CD4-positive, alpha-beta T cell treated with Interleukin-15 for 1 hour (primary cell): ENCODE data around the gene CDK13.
A peak's percentile ranks its signal among the peaks of the same experiment; 100 is the strongest.
"Not testable (repeated sequence)": the region's sequence is repeated elsewhere in the genome, so short reads cannot be mapped to it uniquely, and the experiment has no call there.

Experiments used
- DNase-seq: peaks from one replicate; pipeline ENCODE4 v3.0.0-alpha.2; 2020

Gene CDK13

GRCh38 chr7:39949971-39950472 lies at the start of gene CDK13:
CDK13 (plus strand) TSS chr7:39950256; CDS start chr7:39950642, 386 bp downstream.
- peak; percentile 95 for DNase-seq

- no peak for DNase-seq
These were observed 46.0 kb upstream of the CDK13 start for GRCh38 chr7:39904077-39904486.

DNA sequence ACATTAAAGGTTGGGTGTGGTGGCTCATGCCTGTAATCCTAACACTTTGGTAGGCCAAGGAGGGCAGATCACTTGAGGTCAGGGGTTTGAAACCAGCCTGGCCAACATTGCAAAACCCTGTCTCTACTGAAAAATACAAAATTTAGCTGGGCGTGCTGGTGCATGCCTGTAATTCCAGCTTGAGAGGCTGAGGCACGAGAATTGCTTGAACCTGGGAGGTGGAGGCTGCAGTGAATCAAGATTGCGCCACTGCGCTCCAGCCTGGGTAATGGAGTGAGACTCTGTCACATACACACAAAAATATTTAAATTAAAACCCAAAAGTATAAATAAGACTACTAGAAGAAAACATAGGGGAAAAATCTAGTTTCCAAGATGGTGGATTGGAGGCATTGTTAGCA lies 41.9 kb upstream of the CDK13 start:
- no peak for DNase-seq

DNA sequence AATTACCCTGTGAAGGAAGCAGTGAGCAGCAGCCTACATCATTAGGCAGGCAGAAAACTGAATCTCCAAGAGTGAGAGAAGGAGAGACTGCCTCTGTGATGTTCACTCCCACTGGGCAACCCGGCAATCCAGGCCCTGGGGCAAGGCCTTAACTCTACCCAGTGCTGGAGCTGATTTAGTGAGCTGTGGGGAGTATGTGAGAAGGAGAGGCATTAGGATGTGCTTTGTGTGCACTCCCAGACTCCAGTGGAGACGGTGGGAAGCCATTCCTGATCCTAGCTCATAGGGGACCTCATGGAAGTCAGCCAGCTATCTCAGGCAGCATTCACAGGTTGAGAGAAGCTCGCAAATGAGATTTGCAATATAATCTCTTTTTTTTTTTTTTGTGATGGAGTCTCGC lies 41.1 kb upstream of the CDK13 start:
- no peak for DNase-seq

DNA sequence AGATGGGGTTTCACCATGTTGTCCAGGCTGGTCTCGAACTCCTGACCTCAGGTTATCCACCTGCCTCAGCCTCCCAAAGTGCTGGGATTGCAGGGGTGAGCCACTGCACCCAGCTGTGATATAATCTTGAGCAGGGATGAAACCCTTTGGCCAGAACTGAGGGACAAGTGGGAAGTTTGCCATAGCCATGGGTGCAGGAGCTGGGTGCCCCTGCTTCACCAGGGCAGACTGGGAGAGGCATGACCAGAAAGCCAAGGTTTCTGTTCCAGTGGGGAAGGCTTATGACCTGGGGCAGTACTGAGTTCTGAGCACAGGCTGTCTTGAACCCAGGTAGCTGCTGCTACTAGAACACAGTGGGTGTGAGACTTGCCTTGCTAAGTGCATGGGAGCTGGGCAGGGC lies 40.5 kb upstream of the CDK13 start:
- no peak for DNase-seq

- DNase-seq: no peak
These were observed 39.8 kb upstream of the CDK13 start for GRCh38 chr7:39910108-39910869.

DNA sequence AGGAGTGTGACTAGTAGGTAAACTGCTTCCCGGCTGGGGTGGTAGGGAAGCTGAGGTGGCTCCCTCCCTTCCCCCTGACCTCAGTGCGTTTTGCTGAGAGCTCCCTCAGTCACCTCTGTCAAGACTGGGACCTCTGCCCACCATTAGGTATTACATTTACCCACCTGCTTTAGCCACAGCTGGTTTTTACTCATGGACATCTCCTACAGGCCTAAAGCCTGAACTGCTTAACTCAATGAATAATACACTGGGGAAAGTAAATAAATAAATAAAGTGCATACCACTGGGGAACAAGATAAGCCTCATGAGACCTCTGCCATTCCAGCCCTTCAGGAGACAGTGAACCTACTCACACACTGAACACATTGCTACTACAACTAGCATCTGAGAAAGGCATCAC lies 38.9 kb upstream of the CDK13 start:
- no peak for DNase-seq

GRCh38 chr7:39915847-39916246 lies 34.2 kb upstream of the CDK13 start:
- DNase-seq: not testable (repeated sequence)

GRCh38 chr7:39919646-39920045 lies 30.4 kb upstream of the CDK13 start:
- DNase-seq: no peak

GRCh38 chr7:39921506-39922175 lies 28.4 kb upstream of the CDK13 start:
- no peak for DNase-seq

DNA sequence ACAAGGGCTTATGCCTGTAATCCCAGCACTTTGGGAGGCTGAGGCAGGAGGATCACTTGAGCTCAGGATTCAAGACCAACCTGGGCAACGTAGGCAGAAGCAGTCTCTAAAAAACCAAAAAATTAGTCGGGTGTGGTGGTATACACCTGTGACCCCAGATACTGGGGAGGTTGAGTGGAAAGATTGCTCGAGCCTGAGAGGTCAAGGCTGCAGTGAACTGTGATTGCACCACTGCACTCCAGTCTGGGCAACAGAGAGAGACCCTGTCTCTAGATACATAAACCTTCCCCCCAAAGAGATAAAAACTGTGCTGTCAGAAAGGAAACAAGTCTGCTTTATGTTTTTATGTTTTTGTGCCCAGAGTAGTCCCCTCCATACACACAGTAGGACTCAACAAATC lies 27.5 kb upstream of the CDK13 start:
- DNase-seq: no peak

GRCh38 chr7:39923091-39923490 lies 27.0 kb upstream of the CDK13 start:
- no peak for DNase-seq

- no peak for DNase-seq
These were observed 25.9 kb upstream of the CDK13 start for GRCh38 chr7:39924122-39924521.

- DNase-seq: no peak
These were observed 23.9 kb upstream of the CDK13 start for GRCh38 chr7:39926111-39926510.

GRCh38 chr7:39927018-39927417 lies 23.0 kb upstream of the CDK13 start:
- DNase-seq: no peak

GRCh38 chr7:39934132-39934531 lies 15.9 kb upstream of the CDK13 start:
- DNase-seq: no peak

GRCh38 chr7:39936761-39937160 lies 13.3 kb upstream of the CDK13 start:
- no peak for DNase-seq

DNA sequence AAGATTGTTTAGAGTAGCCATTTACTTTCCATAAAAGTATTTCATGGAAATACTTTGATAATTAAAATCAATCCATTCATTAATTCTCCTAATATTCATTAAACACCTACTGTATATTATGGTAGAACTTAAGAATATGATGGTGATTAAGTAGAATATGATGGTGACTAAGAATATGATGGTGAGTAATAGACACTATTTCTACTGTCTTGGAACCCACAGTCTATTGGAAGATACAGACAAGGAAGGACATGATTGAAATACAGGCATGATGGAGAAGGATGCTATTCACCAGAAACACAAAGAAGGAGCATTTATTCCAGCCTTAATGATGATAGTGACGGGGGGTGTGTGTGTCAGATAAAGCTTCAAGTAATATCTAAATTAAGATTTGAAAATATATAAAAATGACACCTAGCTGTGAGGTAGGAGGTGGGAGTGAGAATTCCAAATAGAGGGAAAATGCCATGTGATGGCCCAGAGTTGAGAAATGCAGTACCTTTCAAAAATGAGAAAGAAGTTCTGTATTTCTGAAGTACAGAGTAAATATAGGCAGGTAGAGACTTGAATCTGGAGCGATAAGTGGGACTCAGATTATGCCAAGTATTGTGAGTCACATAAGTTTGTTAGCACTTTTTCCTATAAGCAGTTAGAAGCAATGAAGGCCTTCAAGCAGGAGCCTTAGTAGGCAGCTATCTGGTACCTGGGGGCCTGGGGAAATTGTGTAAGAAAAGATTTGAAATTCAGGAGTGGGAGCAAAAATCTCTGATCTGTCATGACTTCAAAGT lies 12.5 kb upstream of the CDK13 start:
- DNase-seq: no peak

- DNase-seq: no peak
These were observed 7.2 kb upstream of the CDK13 start for GRCh38 chr7:39942883-39943282.

GRCh38 chr7:39946693-39947092 lies 3.4 kb upstream of the CDK13 start:
- no peak for DNase-seq

DNA sequence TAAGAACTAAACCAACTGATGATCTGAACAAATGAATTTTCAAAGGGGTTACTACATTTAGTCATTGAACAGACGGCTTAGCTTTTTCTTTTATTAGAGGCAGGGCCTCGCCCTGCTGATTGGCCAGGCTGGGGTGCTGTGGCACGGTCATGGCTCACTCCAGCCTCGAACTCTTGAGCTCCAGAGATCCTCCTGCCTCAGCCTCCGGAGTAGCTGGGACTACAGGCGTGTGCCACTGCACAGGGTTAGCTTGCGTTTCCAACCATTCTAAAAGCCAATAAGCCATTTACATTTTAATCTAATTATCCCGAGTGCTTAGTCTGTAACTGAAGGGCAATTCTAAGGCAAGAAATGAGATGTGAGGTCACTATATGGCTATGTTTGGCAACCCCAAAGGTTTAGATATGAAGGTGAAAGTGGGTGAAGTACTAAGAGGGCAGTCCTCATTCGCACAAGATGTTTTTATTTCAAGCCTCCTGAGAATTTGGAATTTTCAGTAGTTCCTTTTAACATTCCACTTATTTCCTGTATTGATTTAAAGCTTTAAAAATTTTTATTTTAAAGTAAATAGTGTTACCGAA lies 1.6 kb upstream of the CDK13 start:
- no peak for DNase-seq

GRCh38 chr7:39948956-39949928 lies 814 bp upstream of the CDK13 start:
- DNase-seq: peak; percentile 99
